CD4-positive, alpha-beta T cell treated with Interleukin-15 for 4 hours (primary cell): Measurements from ENCODE around the gene TYW1.
"Not testable (repeated sequence)": the region's sequence is repeated elsewhere in the genome, so short reads cannot be mapped to it uniquely, and the experiment has no call there.

Experiments used
- DNase-seq: peaks from one replicate; pipeline ENCODE4 v3.0.0-alpha.2; 2020; ENCODE audit warnings: low spot score

Gene TYW1

DNA sequence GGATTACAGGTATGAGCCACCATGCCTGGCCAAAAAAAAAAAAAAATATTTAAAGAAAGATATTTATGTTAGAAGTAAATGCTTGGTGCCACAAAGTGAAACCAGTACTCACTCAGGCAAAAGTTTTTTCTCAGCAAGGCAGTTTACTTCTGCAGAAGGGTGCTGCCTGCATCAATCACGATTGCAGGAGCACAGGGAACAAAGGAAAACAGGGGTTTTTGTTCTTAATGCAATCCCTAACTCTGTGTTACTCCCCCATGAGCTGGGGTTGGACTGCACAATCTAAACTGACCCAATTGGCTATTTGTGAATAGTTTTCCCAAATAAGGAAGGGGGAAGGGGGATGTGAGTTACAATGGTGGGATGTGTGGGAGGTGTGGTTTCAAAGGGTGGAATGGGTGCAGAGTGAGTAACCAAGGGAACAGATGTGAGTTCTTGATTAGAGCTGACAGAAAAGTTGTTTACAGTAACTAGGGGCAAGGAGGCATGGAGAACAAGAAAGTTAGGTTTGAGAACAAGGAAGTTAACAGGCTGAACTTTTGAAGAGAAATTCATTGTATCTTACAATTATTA is 255.4 kb downstream of the TYW1 start:
- no peak for DNase-seq

DNA sequence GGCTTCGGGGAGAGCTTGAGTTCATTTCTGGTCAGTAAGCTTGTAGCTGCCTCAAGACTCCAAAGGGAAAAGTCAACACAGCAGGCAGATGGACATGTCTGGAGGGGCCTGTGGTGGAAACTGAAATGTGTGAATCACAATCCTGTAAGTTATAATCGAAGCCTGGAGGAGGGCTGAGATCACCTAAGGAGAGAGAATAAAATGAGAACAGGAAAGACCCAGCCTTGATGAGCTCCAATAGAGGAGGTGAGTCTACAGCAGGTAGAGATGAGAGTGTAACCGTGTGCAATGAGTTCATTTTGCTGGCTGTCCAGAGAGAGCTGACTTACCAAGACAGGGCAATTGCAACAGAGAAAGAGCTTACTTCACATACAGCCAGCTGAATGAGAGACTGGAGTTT is 258.4 kb downstream of the TYW1 start:
- DNase-seq: not testable (repeated sequence)

DNA sequence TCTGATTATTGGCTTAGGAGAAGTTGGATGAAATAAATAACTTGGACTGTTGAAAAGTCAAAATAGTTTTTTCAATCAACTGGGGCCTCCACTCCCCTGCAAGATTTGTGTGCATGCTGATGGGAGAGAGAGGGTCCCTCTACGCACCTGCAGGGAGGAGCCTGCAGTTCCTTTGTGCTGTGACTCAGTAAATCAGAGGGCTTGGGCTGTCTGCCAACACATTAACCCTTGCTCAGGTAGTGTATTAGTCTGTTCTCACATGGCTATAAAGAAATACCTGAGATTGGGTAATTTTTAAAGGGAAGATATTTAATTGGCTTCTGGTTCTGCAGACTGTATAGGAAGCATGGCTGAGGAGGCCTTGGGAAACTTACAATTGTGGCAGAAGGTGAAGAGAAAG is 261.1 kb downstream of the TYW1 start:
- not testable (repeated sequence) for DNase-seq

DNA sequence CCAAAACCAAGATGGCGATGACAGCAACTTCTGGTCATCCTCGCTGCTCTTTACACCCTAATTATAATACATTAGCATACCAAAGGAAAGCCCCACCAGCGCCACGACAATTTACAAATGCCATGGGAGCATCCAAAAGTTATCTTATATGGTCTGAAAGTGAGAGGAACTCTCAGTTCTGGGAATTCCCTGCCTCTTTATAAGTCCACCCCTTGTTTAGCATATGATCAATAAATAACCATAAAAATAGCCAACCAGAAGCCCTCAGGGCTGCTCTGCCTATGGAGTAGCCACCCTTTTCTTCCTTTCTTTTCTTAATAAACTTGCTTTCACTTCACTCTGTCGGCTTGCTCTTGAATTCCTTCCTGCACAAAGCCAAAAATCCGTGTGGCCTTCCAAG is 262.7 kb downstream of the TYW1 start:
- DNase-seq: not testable (repeated sequence)

DNA sequence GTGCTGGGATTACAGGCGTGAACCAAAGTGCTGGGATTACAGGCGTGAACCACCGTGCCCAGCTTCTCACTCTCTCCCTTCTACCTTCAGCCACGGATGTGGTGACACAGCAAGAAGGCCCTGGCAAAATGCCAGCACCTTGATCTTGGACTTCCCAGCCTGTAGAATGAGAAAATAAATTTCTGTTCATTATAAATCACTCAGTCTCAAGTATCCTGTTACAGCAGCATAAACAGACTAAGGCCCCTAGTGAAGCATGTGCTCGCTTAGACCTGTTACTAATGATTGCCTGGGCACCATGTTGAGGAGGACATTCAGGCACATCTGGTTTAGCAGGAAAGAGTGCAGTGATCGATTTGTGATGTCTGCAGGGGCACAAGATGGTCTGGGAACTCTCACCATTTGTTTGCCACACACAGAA is 263.5 kb downstream of the TYW1 start:
- DNase-seq: peak; percentile 19

DNA sequence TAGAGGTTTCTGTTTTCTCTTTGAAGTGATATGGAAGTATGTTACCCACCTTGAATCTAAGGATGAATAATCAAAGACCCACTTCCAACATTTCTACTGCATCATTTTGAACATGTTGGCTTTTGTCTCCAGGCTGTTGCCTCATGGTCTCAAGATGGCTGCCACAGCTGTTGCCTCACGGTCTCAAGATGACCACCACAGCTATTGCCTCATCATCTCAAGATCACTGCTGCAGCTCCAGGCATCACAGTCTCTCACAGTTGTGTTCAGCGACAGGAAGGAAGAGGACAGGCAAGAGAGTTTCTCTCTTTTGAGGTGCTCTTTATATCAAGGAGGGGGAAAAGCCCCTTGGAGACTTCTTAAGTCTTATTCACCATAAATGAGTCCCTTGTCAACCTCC is 267.4 kb downstream of the TYW1 start:
- DNase-seq: not testable (repeated sequence)

DNA sequence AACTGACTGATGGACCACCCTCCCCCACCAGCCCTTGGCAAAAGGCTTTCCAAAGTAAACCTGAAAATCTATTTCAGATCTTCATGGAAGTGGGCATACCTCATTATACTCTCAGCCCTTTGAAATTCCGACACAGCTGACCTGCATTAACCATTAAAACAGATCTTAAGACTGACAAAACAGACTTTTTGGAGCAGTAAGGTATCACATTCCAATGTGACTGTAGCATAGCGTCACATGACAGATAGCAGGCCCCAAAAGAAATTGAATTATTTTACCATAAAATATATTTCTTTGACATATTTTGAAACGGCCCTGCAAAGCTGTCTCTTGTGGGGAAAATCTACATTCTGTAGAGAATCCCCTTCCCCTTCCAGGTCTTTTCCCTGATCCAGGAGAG is 269.4 kb downstream of the TYW1 start:
- not testable (repeated sequence) for DNase-seq

DNA sequence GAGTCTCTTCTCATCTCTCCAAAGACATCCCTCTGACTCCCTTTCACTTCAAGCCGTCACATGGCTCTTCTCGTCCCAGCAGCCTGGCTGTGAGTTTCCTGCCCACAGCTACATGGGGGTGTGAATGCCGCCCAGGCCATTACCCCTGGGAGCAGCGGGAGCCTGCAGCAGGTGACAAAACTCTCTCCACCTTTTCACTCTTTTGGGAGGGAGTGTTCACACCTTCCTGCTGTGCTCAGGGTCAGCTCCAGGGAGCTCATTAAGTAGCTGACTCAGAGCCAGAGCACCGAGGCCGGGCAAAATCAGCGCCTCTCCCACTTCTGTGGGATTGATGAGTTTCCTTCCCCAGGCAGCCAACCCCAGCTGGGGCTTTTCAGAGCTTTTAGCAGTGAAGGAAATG is 271.3 kb downstream of the TYW1 start:
- DNase-seq: no peak

DNA sequence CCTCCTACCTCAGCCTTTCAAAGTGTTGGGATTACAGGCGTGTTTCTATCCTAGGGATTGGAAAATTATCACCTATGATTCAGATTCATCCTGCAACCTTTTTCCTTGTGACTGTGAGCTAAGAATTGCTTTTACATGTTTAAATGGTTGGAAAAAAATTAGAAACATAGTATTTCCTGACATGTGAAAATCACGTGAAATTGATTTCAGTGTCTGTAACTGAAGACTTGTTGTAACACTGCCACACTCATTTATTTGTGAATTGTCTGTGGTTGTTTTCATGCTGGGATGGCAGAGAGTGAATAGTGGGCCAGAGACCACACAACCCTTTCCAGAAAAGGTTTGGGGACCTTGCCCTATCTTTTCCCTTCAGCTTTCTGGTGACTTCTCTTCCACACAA is 273.3 kb downstream of the TYW1 start:
- DNase-seq: not testable (repeated sequence)
